Endometrial microvascular endothelial cells (primary cell): Measurements from ENCODE around the gene KIF1C. TPM values are rescaled to one million over a fixed set of nuclear protein-coding genes. Genes with fewer than 3 reads are reported as not detected.

ENCODE experiments used
- in situ Hi-C: cut with HindIII; loops from 2 replicates; pipeline ENCODE4 v1.10.0; 2017; ENCODE audit warnings: low sequenced_read_pairs, low pct_unique_long_range_greater_than_20kb; ENCODE audit errors: inconsistent ontology term
- total RNA-seq: library from RNA; depleted of rRNA; stranded (reverse); fragments of >200 nt; gene quantifications from one replicate; pipeline ENCODE4 v1.2.3, GENCODE V29; 2015; ENCODE audit errors: inconsistent ontology term

Gene KIF1C
- total RNA-seq, 1 donor from 2014 or later: 110 TPM

DNA sequence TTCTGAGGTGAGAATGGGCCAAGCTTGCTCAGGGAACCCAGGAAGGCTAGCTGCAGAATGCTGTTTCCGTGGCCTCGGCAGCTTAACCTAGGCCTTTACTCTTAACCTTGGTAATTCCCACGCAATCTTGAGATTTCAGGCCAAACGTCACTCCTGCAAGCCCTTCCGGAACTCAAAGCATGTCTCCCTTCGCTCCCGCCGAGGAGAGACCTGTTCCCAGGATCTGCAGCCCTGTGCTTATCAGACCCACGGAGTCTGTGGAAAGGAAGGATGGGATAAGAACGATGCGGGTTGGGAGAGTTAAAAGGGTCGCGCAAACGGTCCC, 80.0 kb downstream of the KIF1C start:
- in situ Hi-C loops: no loop called here

Other genes with a start within 250 kb of the KIF1C start
- not detected for gene TM4SF5, start 226.1 kb upstream of the KIF1C start, total RNA-seq
- gene VMO1, start 211.6 kb upstream of the KIF1C start, total RNA-seq: not detected
- gene GLTPD2, start 209.0 kb upstream of the KIF1C start, total RNA-seq: not detected
- 378 TPM for gene PSMB6, start 201.8 kb upstream of the KIF1C start, total RNA-seq
- 40.2 TPM for gene PLD2, start 190.8 kb upstream of the KIF1C start, total RNA-seq
- 36.4 TPM for gene MINK1, start 164.6 kb upstream of the KIF1C start, total RNA-seq
- 0.46 TPM for gene C17orf107, start 98.4 kb upstream of the KIF1C start, total RNA-seq
- gene CHRNE, start 94.9 kb upstream of the KIF1C start, total RNA-seq: 0.37 TPM
- gene GP1BA, start 65.7 kb upstream of the KIF1C start, total RNA-seq: not detected
- gene SLC25A11, start 57.9 kb upstream of the KIF1C start, total RNA-seq: 65.9 TPM
- gene RNF167, start 57.7 kb upstream of the KIF1C start, total RNA-seq: 48.5 TPM
- 1,657 TPM for gene PFN1, start 49.4 kb upstream of the KIF1C start, total RNA-seq
- not detected for gene ENO3, start 46.8 kb upstream of the KIF1C start, total RNA-seq
- 52.5 TPM for gene SPAG7, start 30.1 kb upstream of the KIF1C start, total RNA-seq
- 17.6 TPM for gene CAMTA2, start 10.3 kb upstream of the KIF1C start, total RNA-seq
- 0.09 TPM for gene INCA1, start 428 bp upstream of the KIF1C start, total RNA-seq
- gene SLC52A1, start 37.5 kb downstream of the KIF1C start, total RNA-seq: not detected
- 1.9 TPM for gene ZFP3, start 80.5 kb downstream of the KIF1C start, total RNA-seq
- 4.9 TPM for gene ZNF232, start 113.9 kb downstream of the KIF1C start, total RNA-seq
- gene USP6, start 118.1 kb downstream of the KIF1C start, total RNA-seq: not detected
- gene ZNF594, start 193.9 kb downstream of the KIF1C start, total RNA-seq: 2.0 TPM
- gene SCIMP, start 236.9 kb downstream of the KIF1C start, total RNA-seq: not detected